GM23338 (cell line): ENCODE results near the gene PIM1.

Experiments used
- CREB1 ChIP-seq: fragments of 250-450 bp; sonication (Bioruptor Pico); IDR thresholded peaks from 2 replicates; pipeline ENCODE4 v1.5.0; 2020; ENCODE audit warnings: low read depth, mild to moderate bottlenecking, moderate library complexity
- EZH2 ChIP-seq: fragments of 200-600 bp; sonication (generic); IDR thresholded peaks from one replicate; pipeline ENCODE4 v1.8.0; 2017; ENCODE audit warnings: antibody characterized with exemption, mild to moderate bottlenecking, low read depth; ENCODE audit not compliant: unreplicated experiment
- EZH2phosphoT487 ChIP-seq: fragments of 200-600 bp; sonication (generic); IDR thresholded peaks from one replicate; pipeline ENCODE4 v1.8.1; 2018; ENCODE audit warnings: antibody characterized with exemption; ENCODE audit not compliant: unreplicated experiment
- JUNB ChIP-seq: IDR thresholded peaks from one replicate; pipeline ENCODE4 v1.6.1; 2016; ENCODE audit warnings: antibody characterized with exemption; ENCODE audit not compliant: unreplicated experiment
- POLR2AphosphoS5 ChIP-seq: IDR thresholded peaks from 2 replicates; pipeline ENCODE4 v1.6.1; 2016; ENCODE audit warnings: antibody characterized with exemption, low read depth
- STAT1 ChIP-seq: IDR thresholded peaks from one replicate; pipeline ENCODE4 v1.6.1; 2016; ENCODE audit warnings: antibody characterized with exemption; ENCODE audit not compliant: unreplicated experiment
- ZNF114 ChIP-seq: fragments of 250-450 bp; sonication (Bioruptor Pico); IDR thresholded peaks from 2 replicates; pipeline ENCODE4 v1.5.0; 2020; ENCODE audit warnings: mild to moderate bottlenecking, moderate library complexity
- ZNF331 ChIP-seq: fragments of 250-450 bp; sonication (Bioruptor Pico); IDR thresholded peaks from 2 replicates; pipeline ENCODE4 v1.5.0; 2020; ENCODE audit warnings: low read depth, mild to moderate bottlenecking, moderate library complexity
- TF ChIP-seq, protein P1 (sequence below), 2 experiments: fragments of 200-600 bp in 1 of 2; sonication (generic) in 1 of 2; conservative IDR thresholded peaks; 2 replicates each; pipeline versions ENCODE4 v1.5.1 to v1.6.1; 2016 to 2017; ENCODE audit warnings: antibody characterized with exemption in 2 of 2, low read depth in 2 of 2, mild to moderate bottlenecking in 2 of 2, moderate library complexity in 1 of 2
- TF ChIP-seq, protein P2 (sequence below): IDR thresholded peaks from one replicate; pipeline ENCODE4 v1.6.1; 2018; ENCODE audit warnings: antibody characterized with exemption; ENCODE audit not compliant: unreplicated experiment
- TF ChIP-seq, protein P3 (sequence below): fragments of 250-450 bp; sonication (Bioruptor Pico); IDR thresholded peaks from 2 replicates; pipeline ENCODE4 v1.5.0; 2020; ENCODE audit warnings: mild to moderate bottlenecking, moderate library complexity
- TF ChIP-seq, protein P4 (sequence below): IDR thresholded peaks from 2 replicates; pipeline ENCODE4 v1.6.1; 2016; ENCODE audit warnings: antibody characterized with exemption

DNA sequence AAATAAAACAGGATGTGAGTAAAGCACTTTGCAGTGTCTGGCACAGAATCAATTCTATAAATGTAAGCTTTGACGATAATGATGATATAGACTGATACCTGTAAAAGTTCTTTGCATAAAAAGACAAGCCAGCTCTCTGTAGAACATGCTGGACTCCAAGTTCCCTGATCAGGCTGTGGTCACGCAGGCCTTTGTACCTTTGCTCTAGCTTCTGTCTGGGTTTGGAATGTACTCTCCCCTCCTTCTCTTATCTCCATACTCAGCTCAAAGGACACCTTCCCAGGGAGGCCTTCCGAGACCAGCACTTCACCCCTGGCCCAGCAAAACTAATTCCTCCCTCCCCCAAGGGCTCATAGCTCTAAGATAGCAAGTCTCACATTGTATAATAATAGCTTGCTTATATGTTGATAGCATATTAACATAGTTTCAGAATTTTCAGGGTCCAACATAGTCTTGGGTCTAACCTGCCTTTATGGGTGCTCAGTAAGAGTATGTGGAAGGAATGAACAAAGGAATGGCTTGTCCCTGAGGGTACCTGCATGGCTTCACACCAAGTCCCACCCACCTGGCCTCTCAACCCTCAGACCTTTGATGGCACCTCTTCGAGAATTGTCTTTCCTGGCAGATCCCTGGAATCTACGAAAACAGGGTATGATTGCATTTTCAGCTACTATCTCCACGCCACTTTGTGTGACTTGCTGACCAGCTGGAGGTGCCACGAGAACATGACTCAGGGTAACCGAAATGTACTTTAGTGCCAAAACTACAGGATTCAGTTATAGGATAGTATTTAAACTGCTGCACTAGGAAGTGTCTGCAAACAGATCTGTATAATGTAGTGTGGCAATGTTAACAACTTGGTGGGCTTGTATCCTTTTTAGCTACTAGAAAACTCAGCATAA, 41.7 kb upstream of the PIM1 start:
- TF ChIP-seq, protein P1, sequence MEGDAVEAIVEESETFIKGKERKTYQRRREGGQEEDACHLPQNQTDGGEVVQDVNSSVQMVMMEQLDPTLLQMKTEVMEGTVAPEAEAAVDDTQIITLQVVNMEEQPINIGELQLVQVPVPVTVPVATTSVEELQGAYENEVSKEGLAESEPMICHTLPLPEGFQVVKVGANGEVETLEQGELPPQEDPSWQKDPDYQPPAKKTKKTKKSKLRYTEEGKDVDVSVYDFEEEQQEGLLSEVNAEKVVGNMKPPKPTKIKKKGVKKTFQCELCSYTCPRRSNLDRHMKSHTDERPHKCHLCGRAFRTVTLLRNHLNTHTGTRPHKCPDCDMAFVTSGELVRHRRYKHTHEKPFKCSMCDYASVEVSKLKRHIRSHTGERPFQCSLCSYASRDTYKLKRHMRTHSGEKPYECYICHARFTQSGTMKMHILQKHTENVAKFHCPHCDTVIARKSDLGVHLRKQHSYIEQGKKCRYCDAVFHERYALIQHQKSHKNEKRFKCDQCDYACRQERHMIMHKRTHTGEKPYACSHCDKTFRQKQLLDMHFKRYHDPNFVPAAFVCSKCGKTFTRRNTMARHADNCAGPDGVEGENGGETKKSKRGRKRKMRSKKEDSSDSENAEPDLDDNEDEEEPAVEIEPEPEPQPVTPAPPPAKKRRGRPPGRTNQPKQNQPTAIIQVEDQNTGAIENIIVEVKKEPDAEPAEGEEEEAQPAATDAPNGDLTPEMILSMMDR (conservative IDR thresholded peaks at IDR 0.05; ENCODE audit: low read depth in 2 of 2) = no peak
- no peak for TF ChIP-seq CREB1 (CRISPR knock-in tag)
- TF ChIP-seq EZH2phosphoT487 = no peak
- TF ChIP-seq EZH2 = no peak
- TF ChIP-seq, protein P2, sequence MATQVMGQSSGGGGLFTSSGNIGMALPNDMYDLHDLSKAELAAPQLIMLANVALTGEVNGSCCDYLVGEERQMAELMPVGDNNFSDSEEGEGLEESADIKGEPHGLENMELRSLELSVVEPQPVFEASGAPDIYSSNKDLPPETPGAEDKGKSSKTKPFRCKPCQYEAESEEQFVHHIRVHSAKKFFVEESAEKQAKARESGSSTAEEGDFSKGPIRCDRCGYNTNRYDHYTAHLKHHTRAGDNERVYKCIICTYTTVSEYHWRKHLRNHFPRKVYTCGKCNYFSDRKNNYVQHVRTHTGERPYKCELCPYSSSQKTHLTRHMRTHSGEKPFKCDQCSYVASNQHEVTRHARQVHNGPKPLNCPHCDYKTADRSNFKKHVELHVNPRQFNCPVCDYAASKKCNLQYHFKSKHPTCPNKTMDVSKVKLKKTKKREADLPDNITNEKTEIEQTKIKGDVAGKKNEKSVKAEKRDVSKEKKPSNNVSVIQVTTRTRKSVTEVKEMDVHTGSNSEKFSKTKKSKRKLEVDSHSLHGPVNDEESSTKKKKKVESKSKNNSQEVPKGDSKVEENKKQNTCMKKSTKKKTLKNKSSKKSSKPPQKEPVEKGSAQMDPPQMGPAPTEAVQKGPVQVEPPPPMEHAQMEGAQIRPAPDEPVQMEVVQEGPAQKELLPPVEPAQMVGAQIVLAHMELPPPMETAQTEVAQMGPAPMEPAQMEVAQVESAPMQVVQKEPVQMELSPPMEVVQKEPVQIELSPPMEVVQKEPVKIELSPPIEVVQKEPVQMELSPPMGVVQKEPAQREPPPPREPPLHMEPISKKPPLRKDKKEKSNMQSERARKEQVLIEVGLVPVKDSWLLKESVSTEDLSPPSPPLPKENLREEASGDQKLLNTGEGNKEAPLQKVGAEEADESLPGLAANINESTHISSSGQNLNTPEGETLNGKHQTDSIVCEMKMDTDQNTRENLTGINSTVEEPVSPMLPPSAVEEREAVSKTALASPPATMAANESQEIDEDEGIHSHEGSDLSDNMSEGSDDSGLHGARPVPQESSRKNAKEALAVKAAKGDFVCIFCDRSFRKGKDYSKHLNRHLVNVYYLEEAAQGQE = no peak
- TF ChIP-seq JUNB = no peak
- TF ChIP-seq POLR2AphosphoS5 = no peak
- TF ChIP-seq, protein P3, sequence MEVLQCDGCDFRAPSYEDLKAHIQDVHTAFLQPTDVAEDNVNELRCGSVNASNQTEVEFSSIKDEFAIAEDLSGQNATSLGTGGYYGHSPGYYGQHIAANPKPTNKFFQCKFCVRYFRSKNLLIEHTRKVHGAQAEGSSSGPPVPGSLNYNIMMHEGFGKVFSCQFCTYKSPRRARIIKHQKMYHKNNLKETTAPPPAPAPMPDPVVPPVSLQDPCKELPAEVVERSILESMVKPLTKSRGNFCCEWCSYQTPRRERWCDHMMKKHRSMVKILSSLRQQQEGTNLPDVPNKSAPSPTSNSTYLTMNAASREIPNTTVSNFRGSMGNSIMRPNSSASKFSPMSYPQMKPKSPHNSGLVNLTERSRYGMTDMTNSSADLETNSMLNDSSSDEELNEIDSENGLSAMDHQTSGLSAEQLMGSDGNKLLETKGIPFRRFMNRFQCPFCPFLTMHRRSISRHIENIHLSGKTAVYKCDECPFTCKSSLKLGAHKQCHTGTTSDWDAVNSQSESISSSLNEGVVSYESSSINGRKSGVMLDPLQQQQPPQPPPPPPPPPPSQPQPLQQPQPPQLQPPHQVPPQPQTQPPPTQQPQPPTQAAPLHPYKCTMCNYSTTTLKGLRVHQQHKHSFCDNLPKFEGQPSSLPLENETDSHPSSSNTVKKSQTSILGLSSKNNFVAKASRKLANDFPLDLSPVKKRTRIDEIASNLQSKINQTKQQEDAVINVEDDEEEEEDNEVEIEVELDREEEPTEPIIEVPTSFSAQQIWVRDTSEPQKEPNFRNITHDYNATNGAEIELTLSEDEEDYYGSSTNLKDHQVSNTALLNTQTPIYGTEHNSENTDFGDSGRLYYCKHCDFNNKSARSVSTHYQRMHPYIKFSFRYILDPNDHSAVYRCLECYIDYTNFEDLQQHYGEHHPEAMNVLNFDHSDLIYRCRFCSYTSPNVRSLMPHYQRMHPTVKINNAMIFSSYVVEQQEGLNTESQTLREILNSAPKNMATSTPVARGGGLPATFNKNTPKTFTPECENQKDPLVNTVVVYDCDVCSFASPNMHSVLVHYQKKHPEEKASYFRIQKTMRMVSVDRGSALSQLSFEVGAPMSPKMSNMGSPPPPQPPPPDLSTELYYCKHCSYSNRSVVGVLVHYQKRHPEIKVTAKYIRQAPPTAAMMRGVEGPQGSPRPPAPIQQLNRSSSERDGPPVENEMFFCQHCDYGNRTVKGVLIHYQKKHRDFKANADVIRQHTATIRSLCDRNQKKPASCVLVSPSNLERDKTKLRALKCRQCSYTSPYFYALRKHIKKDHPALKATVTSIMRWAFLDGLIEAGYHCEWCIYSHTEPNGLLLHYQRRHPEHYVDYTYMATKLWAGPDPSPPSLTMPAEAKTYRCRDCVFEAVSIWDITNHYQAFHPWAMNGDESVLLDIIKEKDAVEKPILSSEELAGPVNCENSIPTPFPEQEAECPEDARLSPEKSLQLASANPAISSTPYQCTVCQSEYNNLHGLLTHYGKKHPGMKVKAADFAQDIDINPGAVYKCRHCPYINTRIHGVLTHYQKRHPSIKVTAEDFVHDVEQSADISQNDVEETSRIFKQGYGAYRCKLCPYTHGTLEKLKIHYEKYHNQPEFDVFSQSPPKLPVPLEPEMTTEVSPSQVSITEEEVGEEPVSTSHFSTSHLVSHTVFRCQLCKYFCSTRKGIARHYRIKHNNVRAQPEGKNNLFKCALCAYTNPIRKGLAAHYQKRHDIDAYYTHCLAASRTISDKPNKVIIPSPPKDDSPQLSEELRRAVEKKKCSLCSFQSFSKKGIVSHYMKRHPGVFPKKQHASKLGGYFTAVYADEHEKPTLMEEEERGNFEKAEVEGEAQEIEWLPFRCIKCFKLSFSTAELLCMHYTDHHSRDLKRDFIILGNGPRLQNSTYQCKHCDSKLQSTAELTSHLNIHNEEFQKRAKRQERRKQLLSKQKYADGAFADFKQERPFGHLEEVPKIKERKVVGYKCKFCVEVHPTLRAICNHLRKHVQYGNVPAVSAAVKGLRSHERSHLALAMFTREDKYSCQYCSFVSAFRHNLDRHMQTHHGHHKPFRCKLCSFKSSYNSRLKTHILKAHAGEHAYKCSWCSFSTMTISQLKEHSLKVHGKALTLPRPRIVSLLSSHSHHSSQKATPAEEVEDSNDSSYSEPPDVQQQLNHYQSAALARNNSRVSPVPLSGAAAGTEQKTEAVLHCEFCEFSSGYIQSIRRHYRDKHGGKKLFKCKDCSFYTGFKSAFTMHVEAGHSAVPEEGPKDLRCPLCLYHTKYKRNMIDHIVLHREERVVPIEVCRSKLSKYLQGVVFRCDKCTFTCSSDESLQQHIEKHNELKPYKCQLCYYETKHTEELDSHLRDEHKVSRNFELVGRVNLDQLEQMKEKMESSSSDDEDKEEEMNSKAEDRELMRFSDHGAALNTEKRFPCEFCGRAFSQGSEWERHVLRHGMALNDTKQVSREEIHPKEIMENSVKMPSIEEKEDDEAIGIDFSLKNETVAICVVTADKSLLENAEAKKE (CRISPR knock-in tag) = no peak
- no peak for TF ChIP-seq ZNF114
- TF ChIP-seq, protein P4, sequence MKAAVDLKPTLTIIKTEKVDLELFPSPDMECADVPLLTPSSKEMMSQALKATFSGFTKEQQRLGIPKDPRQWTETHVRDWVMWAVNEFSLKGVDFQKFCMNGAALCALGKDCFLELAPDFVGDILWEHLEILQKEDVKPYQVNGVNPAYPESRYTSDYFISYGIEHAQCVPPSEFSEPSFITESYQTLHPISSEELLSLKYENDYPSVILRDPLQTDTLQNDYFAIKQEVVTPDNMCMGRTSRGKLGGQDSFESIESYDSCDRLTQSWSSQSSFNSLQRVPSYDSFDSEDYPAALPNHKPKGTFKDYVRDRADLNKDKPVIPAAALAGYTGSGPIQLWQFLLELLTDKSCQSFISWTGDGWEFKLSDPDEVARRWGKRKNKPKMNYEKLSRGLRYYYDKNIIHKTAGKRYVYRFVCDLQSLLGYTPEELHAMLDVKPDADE = no peak
- TF ChIP-seq ZNF331 (CRISPR knock-in tag) = no peak
- TF ChIP-seq STAT1 = no peak
